ENCODE data around the gene ESYT2. TPM values are rescaled to one million over a fixed set of nuclear protein-coding genes. Genes with fewer than 3 reads are reported as not detected.

Gene ESYT2
- total RNA-seq, 1 donor from 2014 or later: 38.1 TPM

GRCh38 chr7:158722574-158723237 is 106.6 kb downstream of the ESYT2 start:
- H3K9ac ChIP-seq (ENCODE audit: low read depth in 1 of 3, low read length in 3 of 3): no peak overlapping the region
- H3K4me1 ChIP-seq (ENCODE audit: control insufficient read depth in 3 of 3, insufficient read depth in 3 of 3, low read length in 3 of 3): no peaks in the 10 kb centered on the region
- no peaks in the 10 kb centered on the region for H3K36me3 ChIP-seq (ENCODE audit: control insufficient read depth in 3 of 3, insufficient read depth in 3 of 3, low read length in 3 of 3)
- H3K9me3 ChIP-seq (ENCODE audit: control insufficient read depth in 3 of 3, low read length in 3 of 3): no peaks in the 10 kb centered on the region
- H3K27ac ChIP-seq (ENCODE audit: low read depth, low read length): no peak overlapping the region
- H3K4me3 ChIP-seq (ENCODE audit: low read length in 3 of 3): no peak overlapping the region
- H3K27me3 ChIP-seq (ENCODE audit: control insufficient read depth in 3 of 3, insufficient read depth in 3 of 3, low read length in 3 of 3): no peaks in the 10 kb centered on the region

GRCh38 chr7:158720112-158720511 is 109.2 kb downstream of the ESYT2 start:
- no peaks in the 10 kb centered on the region for H3K27me3 ChIP-seq (ENCODE audit: control insufficient read depth in 3 of 3, insufficient read depth in 3 of 3, low read length in 3 of 3)
- H3K4me1 ChIP-seq (ENCODE audit: control insufficient read depth in 3 of 3, insufficient read depth in 3 of 3, low read length in 3 of 3): no peaks in the 10 kb centered on the region

GRCh38 chr7:158716802-158717201 is 112.5 kb downstream of the ESYT2 start:
- Histone ChIP-seq H3K4me3 (ENCODE audit: low read length in 3 of 3) (no peak overlapping the region), H3K36me3 (ENCODE audit: control insufficient read depth in 3 of 3, insufficient read depth in 3 of 3, low read length in 3 of 3) (no peaks in the 10 kb centered on the region), H3K4me1 (ENCODE audit: control insufficient read depth in 3 of 3, insufficient read depth in 3 of 3, low read length in 3 of 3) (no peaks in the 10 kb centered on the region), H3K9ac (ENCODE audit: low read depth in 1 of 3, low read length in 3 of 3) (no peak overlapping the region), H3K27me3 (ENCODE audit: control insufficient read depth in 3 of 3, insufficient read depth in 3 of 3, low read length in 3 of 3) (no peaks in the 10 kb centered on the region), H3K27ac (ENCODE audit: low read depth, low read length) (no peak overlapping the region), H3K9me3 (ENCODE audit: control insufficient read depth in 3 of 3, low read length in 3 of 3) (no peaks in the 10 kb centered on the region)

More at GRCh38 chr7:158720112-158720511, 109.2 kb downstream of the ESYT2 start:
- Histone ChIP-seq H3K9me3 (ENCODE audit: control insufficient read depth in 3 of 3, low read length in 3 of 3) (no peaks in the 10 kb centered on the region), H3K27ac (ENCODE audit: low read depth, low read length) (no peak overlapping the region), H3K4me3 (ENCODE audit: low read length in 3 of 3) (no peak overlapping the region), H3K9ac (ENCODE audit: low read depth in 1 of 3, low read length in 3 of 3) (no peak overlapping the region), H3K36me3 (ENCODE audit: control insufficient read depth in 3 of 3, insufficient read depth in 3 of 3, low read length in 3 of 3) (no peaks in the 10 kb centered on the region)

GRCh38 chr7:158710651-158711102 is 118.6 kb downstream of the ESYT2 start:
- Histone ChIP-seq H3K9ac (ENCODE audit: low read depth in 1 of 3, low read length in 3 of 3) (no peak overlapping the region), H3K27ac (ENCODE audit: low read depth, low read length) (no peak overlapping the region), H3K4me3 (ENCODE audit: low read length in 3 of 3) (no peak overlapping the region)

GRCh38 chr7:158707610-158708009 is 121.7 kb downstream of the ESYT2 start:
- no peak overlapping the region for H3K27ac ChIP-seq (ENCODE audit: low read depth, low read length)
- H3K9ac ChIP-seq (ENCODE audit: low read depth in 1 of 3, low read length in 3 of 3): no peak overlapping the region
- H3K27me3 ChIP-seq (ENCODE audit: control insufficient read depth in 3 of 3, insufficient read depth in 3 of 3, low read length in 3 of 3): no peaks in the 10 kb centered on the region
- H3K4me1 ChIP-seq (ENCODE audit: control insufficient read depth in 3 of 3, insufficient read depth in 3 of 3, low read length in 3 of 3): peaks cover 14 to 15% (median 15%) of the 10 kb centered on the region in 3 donors
- no peaks in the 10 kb centered on the region for H3K36me3 ChIP-seq (ENCODE audit: control insufficient read depth in 3 of 3, insufficient read depth in 3 of 3, low read length in 3 of 3)
- no peak overlapping the region for H3K4me3 ChIP-seq (ENCODE audit: low read length in 3 of 3)
- peaks cover 0 to 3% (median 0%) of the 10 kb centered on the region in 3 donors for H3K9me3 ChIP-seq (ENCODE audit: control insufficient read depth in 3 of 3, low read length in 3 of 3)

More at GRCh38 chr7:158710651-158711102, 118.6 kb downstream of the ESYT2 start:
- Histone ChIP-seq H3K4me1 (ENCODE audit: control insufficient read depth in 3 of 3, insufficient read depth in 3 of 3, low read length in 3 of 3) (peaks cover under 1 to 3% (median 2%) of the 10 kb centered on the region in 3 donors), H3K9me3 (ENCODE audit: control insufficient read depth in 3 of 3, low read length in 3 of 3) (peaks cover 0 to 3% (median 0%) of the 10 kb centered on the region in 3 donors), H3K27me3 (ENCODE audit: control insufficient read depth in 3 of 3, insufficient read depth in 3 of 3, low read length in 3 of 3) (no peaks in the 10 kb centered on the region), H3K36me3 (ENCODE audit: control insufficient read depth in 3 of 3, insufficient read depth in 3 of 3, low read length in 3 of 3) (no peaks in the 10 kb centered on the region)

GRCh38 chr7:158706710-158707590 is 122.4 kb downstream of the ESYT2 start:
- Histone ChIP-seq H3K27ac (ENCODE audit: low read depth, low read length) (no peak overlapping the region), H3K4me1 (ENCODE audit: control insufficient read depth in 3 of 3, insufficient read depth in 3 of 3, low read length in 3 of 3) (peaks cover 14 to 15% (median 15%) of the 10 kb centered on the region in 3 donors), H3K36me3 (ENCODE audit: control insufficient read depth in 3 of 3, insufficient read depth in 3 of 3, low read length in 3 of 3) (no peaks in the 10 kb centered on the region), H3K9me3 (ENCODE audit: control insufficient read depth in 3 of 3, low read length in 3 of 3) (peaks cover 0 to 3% (median 0%) of the 10 kb centered on the region in 3 donors), H3K27me3 (ENCODE audit: control insufficient read depth in 3 of 3, insufficient read depth in 3 of 3, low read length in 3 of 3) (no peaks in the 10 kb centered on the region), H3K9ac (ENCODE audit: low read depth in 1 of 3, low read length in 3 of 3) (peak overlapping the region in 1 of 3 donors; percentile 8), H3K4me3 (ENCODE audit: low read length in 3 of 3) (no peak overlapping the region)

GRCh38 chr7:158706273-158706704 is 123.0 kb downstream of the ESYT2 start:
- peaks cover 0 to under 1% (median 0%) of the 10 kb centered on the region in 3 donors for H3K36me3 ChIP-seq (ENCODE audit: control insufficient read depth in 3 of 3, insufficient read depth in 3 of 3, low read length in 3 of 3)
- H3K4me1 ChIP-seq (ENCODE audit: control insufficient read depth in 3 of 3, insufficient read depth in 3 of 3, low read length in 3 of 3): peaks cover 14 to 15% (median 15%) of the 10 kb centered on the region in 3 donors
- no peak overlapping the region for H3K9ac ChIP-seq (ENCODE audit: low read depth in 1 of 3, low read length in 3 of 3)
- H3K4me3 ChIP-seq (ENCODE audit: low read length in 3 of 3): no peak overlapping the region
- no peak overlapping the region for H3K27ac ChIP-seq (ENCODE audit: low read depth, low read length)
- H3K27me3 ChIP-seq (ENCODE audit: control insufficient read depth in 3 of 3, insufficient read depth in 3 of 3, low read length in 3 of 3): no peaks in the 10 kb centered on the region
- H3K9me3 ChIP-seq (ENCODE audit: control insufficient read depth in 3 of 3, low read length in 3 of 3): peaks cover 0 to 3% (median 0%) of the 10 kb centered on the region in 3 donors

GRCh38 chr7:158705234-158705850 is 124.0 kb downstream of the ESYT2 start:
- Histone ChIP-seq H3K36me3 (ENCODE audit: control insufficient read depth in 3 of 3, insufficient read depth in 3 of 3, low read length in 3 of 3) (peaks cover 0 to 6% (median 3%) of the 10 kb centered on the region in 3 donors), H3K4me1 (ENCODE audit: control insufficient read depth in 3 of 3, insufficient read depth in 3 of 3, low read length in 3 of 3) (peaks cover 14 to 15% (median 15%) of the 10 kb centered on the region in 3 donors), H3K27me3 (ENCODE audit: control insufficient read depth in 3 of 3, insufficient read depth in 3 of 3, low read length in 3 of 3) (no peaks in the 10 kb centered on the region), H3K9me3 (ENCODE audit: control insufficient read depth in 3 of 3, low read length in 3 of 3) (peaks cover 0 to 3% (median 0%) of the 10 kb centered on the region in 3 donors), H3K9ac (ENCODE audit: low read depth in 1 of 3, low read length in 3 of 3) (peak overlapping the region; percentile 68 to 84 (median 79)), H3K4me3 (ENCODE audit: low read length in 3 of 3) (peak overlapping the region; percentile 77 to 94 (median 83)), H3K27ac (ENCODE audit: low read depth, low read length) (peak overlapping the region; percentile 82)

GRCh38 chr7:158704524-158705233 is 124.6 kb downstream of the ESYT2 start, which contains the start of gene NCAPG2:
Gene NCAPG2, minus strand, starts transcription at chr7:158704804. Its CDS starts 2,905 bp downstream, at chr7:158701899.
- Histone ChIP-seq H3K4me3 (ENCODE audit: low read length in 3 of 3) (peak within 1 kb of the TSS; percentile 83 to 94 (median 91)), H3K9ac (ENCODE audit: low read depth in 1 of 3, low read length in 3 of 3) (peak within 1 kb of the TSS; percentile 79 to 88 (median 87)), H3K9me3 (ENCODE audit: control insufficient read depth in 3 of 3, low read length in 3 of 3) (peaks cover 0 to 3% (median 0%) of the 10 kb centered on the region in 3 donors), H3K27me3 (ENCODE audit: control insufficient read depth in 3 of 3, insufficient read depth in 3 of 3, low read length in 3 of 3) (no peaks in the 10 kb centered on the region), H3K27ac (ENCODE audit: low read depth, low read length) (peak within 1 kb of the TSS; percentile 82), H3K36me3 (ENCODE audit: control insufficient read depth in 3 of 3, insufficient read depth in 3 of 3, low read length in 3 of 3) (peaks cover 0 to 6% (median 4%) of the 10 kb centered on the region in 3 donors), H3K4me1 (ENCODE audit: control insufficient read depth in 3 of 3, insufficient read depth in 3 of 3, low read length in 3 of 3) (peaks cover 14 to 15% (median 15%) of the 10 kb centered on the region in 3 donors)
